Stimulated activated naive CD8-positive, alpha-beta T cell treated with anti-CD3 and anti-CD28 coated beads, Interleukin-15, Interleukin-2, amounts not matched to agents 100 ng/mL and 50 ng/mL, for 24 hours (primary cell): Measurements from ENCODE around the gene BROX.
"Not testable (repeated sequence)": the region's sequence is repeated elsewhere in the genome, so short reads cannot be mapped to it uniquely, and the experiment has no call there.

ENCODE experiments used
- H3K27ac Mint-ChIP-seq: one replicate; pipeline ENCODE4 v1.8.0; 2021; ENCODE audit warnings: mild to moderate bottlenecking, mixed read lengths
- H3K27me3 Mint-ChIP-seq: one replicate; pipeline ENCODE4 v1.8.0; 2021; ENCODE audit warnings: mixed read lengths
- H3K36me3 Mint-ChIP-seq: one replicate; pipeline ENCODE4 v1.8.0; 2021; ENCODE audit warnings: low read depth, mixed read lengths
- H3K4me1 Mint-ChIP-seq: one replicate; pipeline ENCODE4 v1.8.0; 2021; ENCODE audit warnings: low read depth, mixed read lengths
- H3K4me3 Mint-ChIP-seq: one replicate; pipeline ENCODE4 v1.8.0; 2021; ENCODE audit warnings: mild to moderate bottlenecking, mixed read lengths
- H3K9me3 Mint-ChIP-seq: one replicate; pipeline ENCODE4 v1.8.0; 2021; ENCODE audit warnings: mixed read lengths

Gene BROX

DNA sequence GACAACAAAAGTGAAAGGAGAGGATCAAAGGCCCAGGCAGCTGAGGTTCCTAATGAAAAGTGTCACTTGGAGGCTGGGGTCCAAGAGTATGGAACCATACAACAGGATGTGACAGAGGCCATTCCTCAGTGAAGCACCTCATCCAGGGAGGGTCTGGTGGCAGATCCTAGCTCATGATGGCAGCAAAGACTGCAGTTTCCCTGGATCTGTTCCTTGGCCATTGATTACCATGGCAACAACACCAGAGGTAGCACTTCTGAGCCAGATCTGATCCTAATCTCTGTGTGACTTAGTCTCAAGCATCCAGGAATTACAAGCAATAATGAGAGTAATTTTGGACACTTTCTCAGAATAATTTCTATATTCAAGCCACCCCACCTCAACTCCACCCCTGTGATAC, 37.6 kb downstream of the BROX start:
- Mint-ChIP-seq H3K4me3 (no peak overlapping the region), H3K4me1 (peaks cover 10% of the 10 kb centered on the region), H3K27me3 (no peaks in the 10 kb centered on the region), H3K27ac (no peak overlapping the region), H3K36me3 (no peaks in the 10 kb centered on the region), H3K9me3 (no peaks in the 10 kb centered on the region)

DNA sequence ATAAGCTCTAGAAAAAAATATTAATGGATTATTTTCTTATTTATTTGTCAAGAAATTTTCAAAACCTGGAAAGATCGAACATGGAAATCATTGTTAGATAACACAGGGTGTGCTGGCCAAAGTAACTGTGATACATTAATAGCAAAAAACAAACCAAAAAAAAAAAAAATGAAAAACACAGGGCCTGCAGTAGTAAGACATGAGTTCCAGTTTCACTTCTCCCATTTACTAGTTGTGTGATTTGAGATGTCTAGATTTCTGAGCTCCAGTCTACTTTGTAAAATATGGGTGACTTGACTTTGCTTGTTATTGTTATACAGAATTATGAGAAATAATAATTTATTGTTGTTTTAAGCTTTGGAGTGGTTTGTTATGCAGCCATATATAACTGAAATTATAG, 38.3 kb downstream of the BROX start:
- peaks cover 10% of the 10 kb centered on the region for H3K4me1 Mint-ChIP-seq
- no peak overlapping the region for H3K4me3 Mint-ChIP-seq
- no peaks in the 10 kb centered on the region for H3K9me3 Mint-ChIP-seq
- H3K27ac Mint-ChIP-seq = peak overlapping the region; percentile 8
- H3K27me3 Mint-ChIP-seq = no peaks in the 10 kb centered on the region
- no peaks in the 10 kb centered on the region for H3K36me3 Mint-ChIP-seq

DNA sequence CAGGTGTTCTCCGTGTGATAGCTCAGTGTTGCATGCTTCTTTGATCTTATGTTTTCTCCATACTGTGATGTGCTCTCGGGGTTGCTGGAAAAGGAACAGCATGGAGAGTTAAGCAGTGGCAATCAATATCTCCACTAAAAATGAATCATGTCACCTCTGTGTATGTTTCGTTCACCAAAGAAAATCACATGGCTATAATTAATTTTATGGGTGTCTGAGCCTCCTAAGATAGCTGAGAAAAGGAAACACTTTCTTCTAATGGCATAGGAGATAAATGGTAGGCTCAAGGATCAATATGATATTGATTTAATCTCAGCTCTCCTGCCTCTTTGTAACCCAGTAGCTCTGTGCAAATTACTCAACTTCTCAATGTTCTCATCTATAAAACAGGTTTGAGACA, 38.9 kb downstream of the BROX start:
- Mint-ChIP-seq H3K4me3 (no peak overlapping the region), H3K27ac (peak overlapping the region; percentile 8), H3K36me3 (no peaks in the 10 kb centered on the region), H3K27me3 (no peaks in the 10 kb centered on the region), H3K9me3 (no peaks in the 10 kb centered on the region), H3K4me1 (peaks cover 10% of the 10 kb centered on the region)

DNA sequence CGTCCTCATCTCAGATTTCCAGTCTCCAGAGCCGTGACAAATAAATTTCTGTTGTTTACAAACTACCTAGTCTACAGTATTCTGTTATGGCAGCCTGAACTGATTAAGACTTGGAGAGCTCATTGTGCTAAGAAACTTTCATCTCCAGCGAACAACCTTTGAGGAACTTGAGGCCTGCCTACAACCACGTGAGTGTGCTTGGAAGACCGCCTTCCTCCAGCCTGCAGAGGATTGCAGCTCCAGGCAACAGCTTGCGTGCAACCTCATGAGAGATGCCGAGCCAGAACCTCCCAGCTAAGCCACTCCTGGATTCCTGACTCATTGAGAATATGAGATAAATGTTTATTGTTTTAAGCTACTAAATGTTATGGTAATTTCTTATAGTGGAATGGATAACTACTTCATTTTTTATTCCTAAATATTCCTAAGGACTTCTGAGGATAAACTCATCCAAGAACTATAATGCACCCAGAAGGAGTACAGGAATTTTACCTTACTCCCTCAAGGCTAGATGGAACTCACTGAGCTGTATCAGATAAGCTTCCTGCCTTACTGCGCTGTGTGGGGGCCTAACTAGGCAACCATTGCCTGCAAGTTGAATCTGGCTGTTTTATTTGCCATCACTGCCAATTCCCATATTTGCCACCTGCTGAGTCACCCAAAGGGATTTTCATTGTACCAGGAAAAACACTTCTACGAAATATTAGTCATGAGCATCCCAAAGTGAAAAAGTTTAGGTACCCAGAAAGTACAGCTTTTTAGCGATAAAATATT, 42.2 kb downstream of the BROX start:
- H3K4me1 Mint-ChIP-seq = peaks cover 10% of the 10 kb centered on the region
- H3K27ac Mint-ChIP-seq = no peak overlapping the region
- H3K36me3 Mint-ChIP-seq = no peaks in the 10 kb centered on the region
- H3K9me3 Mint-ChIP-seq = no peaks in the 10 kb centered on the region
- H3K27me3 Mint-ChIP-seq = no peaks in the 10 kb centered on the region
- H3K4me3 Mint-ChIP-seq = no peak overlapping the region

DNA sequence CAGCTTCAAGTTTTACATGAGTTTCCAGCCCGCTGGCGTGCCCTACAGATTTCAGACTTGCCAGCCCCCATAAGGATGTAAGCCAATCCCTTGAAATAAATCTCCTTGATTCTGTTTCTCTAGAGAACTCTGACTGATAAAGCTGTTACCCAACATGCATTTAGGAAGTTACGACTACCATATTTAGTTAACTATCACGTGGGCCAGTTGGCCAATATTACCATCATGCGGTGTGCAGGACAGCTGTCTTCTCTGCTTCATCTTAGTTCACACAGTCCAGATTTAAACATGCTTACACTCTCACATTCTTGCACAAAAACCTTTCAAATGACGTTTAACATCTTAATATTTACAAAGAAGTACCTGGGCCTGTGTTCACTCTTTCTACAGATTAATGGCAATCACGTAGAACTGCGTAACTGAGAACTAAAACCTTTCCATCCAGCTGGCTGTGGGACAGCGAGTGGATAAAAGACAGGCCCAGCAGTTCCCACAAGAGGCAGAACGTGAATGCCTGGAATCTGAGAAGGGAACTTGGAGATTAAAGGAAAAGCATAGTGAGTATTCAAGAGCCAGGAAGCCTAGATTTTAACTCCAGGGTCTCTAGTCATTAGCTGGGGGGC, 45.4 kb downstream of the BROX start:
- Mint-ChIP-seq H3K27ac (no peak overlapping the region), H3K27me3 (peaks cover 4% of the 10 kb centered on the region), H3K36me3 (no peaks in the 10 kb centered on the region), H3K4me1 (no peaks in the 10 kb centered on the region), H3K4me3 (no peak overlapping the region), H3K9me3 (peaks cover 3% of the 10 kb centered on the region)

GRCh38 chr1:222759451-222760035, 47.2 kb downstream of the BROX start:
- Mint-ChIP-seq H3K27ac (no peak overlapping the region), H3K9me3 (peaks cover 3% of the 10 kb centered on the region), H3K4me1 (no peaks in the 10 kb centered on the region), H3K4me3 (no peak overlapping the region), H3K27me3 (peaks cover 4% of the 10 kb centered on the region), H3K36me3 (no peaks in the 10 kb centered on the region)

DNA sequence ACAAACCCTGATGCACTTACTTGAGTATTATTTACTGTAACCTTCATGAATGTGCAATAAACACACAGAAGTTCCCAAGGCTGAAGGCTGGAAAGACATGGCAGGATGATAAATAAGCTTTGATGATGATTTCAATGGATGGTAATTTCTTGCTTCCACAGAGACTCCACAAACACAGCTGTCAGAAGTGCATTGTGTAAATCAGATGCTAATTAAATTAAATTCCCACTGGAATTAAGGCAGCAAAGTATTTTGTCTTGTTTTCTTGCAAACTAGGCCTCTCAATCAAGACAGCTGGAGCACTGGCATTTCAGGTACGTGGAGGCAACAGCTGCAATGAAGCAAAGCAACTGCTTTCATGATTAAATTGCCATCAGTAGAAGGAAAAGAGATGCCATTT, 48.7 kb downstream of the BROX start:
- Mint-ChIP-seq H3K27ac (no peak overlapping the region), H3K4me3 (no peak overlapping the region), H3K4me1 (no peaks in the 10 kb centered on the region), H3K27me3 (peaks cover 4% of the 10 kb centered on the region), H3K36me3 (no peaks in the 10 kb centered on the region), H3K9me3 (peaks cover 3% of the 10 kb centered on the region)

GRCh38 chr1:222762178-222762577, 49.8 kb downstream of the BROX start:
- not testable (repeated sequence) for H3K9me3 Mint-ChIP-seq, H3K4me3 Mint-ChIP-seq, H3K36me3 Mint-ChIP-seq, H3K4me1 Mint-ChIP-seq, H3K27me3 Mint-ChIP-seq, H3K27ac Mint-ChIP-seq

- Mint-ChIP-seq H3K4me3 (no peak overlapping the region), H3K27me3 (no peaks in the 10 kb centered on the region), H3K4me1 (peaks cover 13% of the 10 kb centered on the region), H3K36me3 (peaks cover 6% of the 10 kb centered on the region), H3K9me3 (peaks cover 9% of the 10 kb centered on the region), H3K27ac (no peak overlapping the region)
Measured at GRCh38 chr1:222767152-222767571, 54.8 kb downstream of the BROX start.

GRCh38 chr1:222768592-222768991, 56.2 kb downstream of the BROX start:
- Mint-ChIP-seq H3K4me1 (peaks cover 25% of the 10 kb centered on the region), H3K4me3 (no peak overlapping the region), H3K9me3 (peaks cover 9% of the 10 kb centered on the region), H3K27ac (no peak overlapping the region), H3K27me3 (no peaks in the 10 kb centered on the region), H3K36me3 (peaks cover 6% of the 10 kb centered on the region)

DNA sequence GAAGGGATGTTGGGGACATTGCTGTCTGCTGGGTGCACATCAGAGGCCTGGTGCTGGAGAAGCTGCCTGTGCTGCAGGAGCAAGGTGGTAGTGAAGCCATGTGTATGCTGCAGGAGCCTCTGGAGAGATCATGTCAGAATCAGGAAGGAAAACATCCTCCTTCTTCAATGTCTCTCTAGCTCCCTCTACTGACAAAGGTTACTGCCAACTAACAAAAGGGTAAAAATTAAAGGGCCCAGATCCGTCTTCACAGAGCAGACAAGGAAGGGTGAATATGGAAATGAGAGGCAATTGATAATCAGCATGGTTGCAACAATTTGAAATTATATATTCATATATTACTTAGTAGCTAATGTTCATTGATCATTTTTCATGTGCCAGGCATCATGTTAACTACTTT, 56.8 kb downstream of the BROX start:
- Mint-ChIP-seq H3K27ac (no peak overlapping the region), H3K4me3 (no peak overlapping the region), H3K9me3 (peaks cover 9% of the 10 kb centered on the region), H3K36me3 (peaks cover 6% of the 10 kb centered on the region), H3K27me3 (no peaks in the 10 kb centered on the region), H3K4me1 (peaks cover 26% of the 10 kb centered on the region)

GRCh38 chr1:222769971-222770620, 57.7 kb downstream of the BROX start:
- no peak overlapping the region for H3K4me3 Mint-ChIP-seq
- peaks cover 9% of the 10 kb centered on the region for H3K9me3 Mint-ChIP-seq
- H3K4me1 Mint-ChIP-seq = peaks cover 26% of the 10 kb centered on the region
- peak overlapping the region; percentile 23 for H3K27ac Mint-ChIP-seq
- no peaks in the 10 kb centered on the region for H3K27me3 Mint-ChIP-seq
- peaks cover 6% of the 10 kb centered on the region for H3K36me3 Mint-ChIP-seq

DNA sequence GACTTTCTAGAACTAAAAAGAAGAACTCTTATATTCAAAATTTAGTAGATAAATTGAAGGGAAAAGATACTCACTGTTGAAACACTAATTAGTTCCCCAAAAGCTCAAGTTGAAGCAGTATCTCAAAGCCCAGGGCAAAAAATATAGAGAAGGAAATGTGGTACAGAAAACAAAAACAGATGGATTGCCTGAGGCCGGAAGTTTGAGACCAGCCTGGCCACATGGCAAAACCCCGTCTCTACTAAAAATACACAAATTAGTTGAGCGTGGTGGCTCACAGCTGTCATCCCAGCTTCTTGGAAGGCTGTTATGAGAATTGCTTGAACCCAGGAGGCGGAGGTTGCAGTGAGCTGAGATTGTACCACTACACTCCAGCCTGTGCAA, 60.6 kb downstream of the BROX start:
- Mint-ChIP-seq H3K27me3 (no peaks in the 10 kb centered on the region), H3K36me3 (peaks cover 6% of the 10 kb centered on the region), H3K4me1 (peaks cover 17% of the 10 kb centered on the region), H3K9me3 (peaks cover 9% of the 10 kb centered on the region), H3K27ac (peak overlapping the region; percentile 74), H3K4me3 (peak overlapping the region; percentile 19)

DNA sequence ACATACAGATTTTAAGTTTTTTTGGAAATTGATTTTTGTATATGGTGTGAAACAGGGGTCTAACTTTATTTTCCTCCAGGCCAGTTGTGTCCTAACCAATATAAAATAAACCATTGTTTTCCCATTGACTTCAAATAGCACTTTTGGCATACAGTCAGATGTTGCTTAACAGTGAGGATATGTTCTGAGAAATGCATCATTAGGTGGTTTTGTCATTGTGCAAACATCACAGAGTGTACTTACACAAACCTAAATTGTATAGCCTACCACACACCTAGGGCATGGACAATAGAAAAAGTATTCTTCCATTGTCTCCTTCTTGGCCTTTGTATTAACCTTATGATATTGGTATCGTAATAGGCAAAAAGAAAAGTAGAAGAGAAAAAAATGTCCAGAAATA, 65.1 kb downstream of the BROX start:
- Mint-ChIP-seq H3K4me3 (no peak overlapping the region), H3K36me3 (no peaks in the 10 kb centered on the region), H3K27ac (no peak overlapping the region), H3K27me3 (peaks cover 7% of the 10 kb centered on the region), H3K4me1 (peaks cover 12% of the 10 kb centered on the region), H3K9me3 (no peaks in the 10 kb centered on the region)

DNA sequence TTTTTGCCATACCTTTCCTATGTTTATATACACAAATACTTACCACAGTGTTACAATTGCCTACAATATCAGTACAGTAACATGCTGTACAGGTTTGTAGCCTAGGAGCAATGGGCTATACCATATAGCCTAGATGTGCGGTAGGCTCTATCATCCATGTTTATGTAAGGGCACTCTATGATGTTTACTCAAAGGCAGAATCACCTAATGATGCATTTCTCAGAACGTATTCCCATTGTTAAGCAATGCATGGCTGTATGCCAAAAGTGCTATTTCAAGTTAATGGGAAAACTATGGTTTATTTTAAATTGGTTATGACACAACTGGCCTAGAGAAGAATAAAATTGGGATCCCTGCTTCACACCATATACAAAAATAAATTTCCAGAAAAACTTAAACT, 65.6 kb downstream of the BROX start:
- Mint-ChIP-seq H3K36me3 (no peaks in the 10 kb centered on the region), H3K27ac (no peak overlapping the region), H3K4me3 (no peak overlapping the region), H3K27me3 (peaks cover 7% of the 10 kb centered on the region), H3K9me3 (no peaks in the 10 kb centered on the region), H3K4me1 (peaks cover 7% of the 10 kb centered on the region)
